ENCODE results near the gene NETO2. TPM values are rescaled to one million over a fixed set of nuclear protein-coding genes. Genes with fewer than 3 reads are reported as not detected.

Gene NETO2
- total RNA-seq, 1 experiment from 2014 or later, result 28.6 TPM

GRCh38 chr16:47082099-47082865 is 61.5 kb downstream of the NETO2 start:
- Mint-ChIP-seq H3K27me3 (ENCODE audit: low read depth) (no peaks in the 10 kb centered on the region), H3K27ac (no peak overlapping the region), H3K36me3 (ENCODE audit: insufficient read depth in 1 of 3, low read depth in 3 of 3) (peaks cover 9 to 24% (median 21%) of the 10 kb centered on the region in 3 experiments; a peak in 6 of 7 replicates), H3K4me3 (no peak overlapping the region), H3K4me1 (peaks cover 19 to 20% of the 10 kb centered on the region in 2 experiments), H3K9me3 (no peaks in the 10 kb centered on the region)
- Histone ChIP-seq H3K14ac (ENCODE audit: insufficient read depth, low read length) (no peak overlapping the region), H2BK20ac (ENCODE audit: low read depth, low read length, poor library complexity, severe bottlenecking) (no peak overlapping the region), H3K23ac (ENCODE audit: insufficient read length, low read depth, low read length) (no peak overlapping the region), H3K79me1 (ENCODE audit: insufficient read depth, low read depth, low read length, poor library complexity, severe bottlenecking) (no peaks in the 10 kb centered on the region), H4K8ac (replicated peaks; ENCODE audit: insufficient read length, low read depth, low read length) (no peak overlapping the region), H3K23me2 (ENCODE audit: insufficient read length, low read depth, low read length, poor library complexity, severe bottlenecking) (no peaks in the 10 kb centered on the region), H3K79me2 (ENCODE audit: insufficient read depth, low read length) (no peaks in the 10 kb centered on the region), H2BK15ac (ENCODE audit: low read depth, low read length) (no peak overlapping the region), H3K27ac (ENCODE audit: insufficient read length, low read depth, low read length) (no peak overlapping the region), H3K27me3 (ENCODE audit: insufficient read depth, low read length) (no peaks in the 10 kb centered on the region), H2AK5ac (ENCODE audit: insufficient read length, low read length) (no peak overlapping the region), H3K9me3 (ENCODE audit: control insufficient read depth, low read depth, low read length) (no peaks in the 10 kb centered on the region), H2AFZ (ENCODE audit: low read length) (no peak overlapping the region), H3K4ac (ENCODE audit: low read depth, low read length) (no peak overlapping the region), H4K5ac (ENCODE audit: insufficient read length, low read depth, low read length) (no peak overlapping the region), H2BK12ac (ENCODE audit: insufficient read length, low read depth, low read length) (no peak overlapping the region), H3K56ac (ENCODE audit: insufficient read length, low read depth, low read length) (no peak overlapping the region), H2BK120ac (ENCODE audit: low read depth, low read length, poor library complexity, severe bottlenecking) (no peak overlapping the region), H3T11ph (ENCODE audit: low read length) (no peak overlapping the region), H3K9ac (ENCODE audit: extremely low read depth, insufficient read length, low read length) (no peak overlapping the region), H3K4me2 (ENCODE audit: insufficient read depth, insufficient read length, low read length) (no peak overlapping the region), H3K4me1 (ENCODE audit: insufficient read depth, low read length) (no peaks in the 10 kb centered on the region), H4K20me1 (ENCODE audit: control insufficient read depth, insufficient read depth, insufficient read length) (no peaks in the 10 kb centered on the region), H4K91ac (ENCODE audit: insufficient read length, low read depth, low read length) (no peak overlapping the region), H3K18ac (ENCODE audit: insufficient read length, low read depth, low read length) (no peak overlapping the region), H2BK5ac (ENCODE audit: insufficient read length, low read length) (no peak overlapping the region)
- TF ChIP-seq, protein P1, sequence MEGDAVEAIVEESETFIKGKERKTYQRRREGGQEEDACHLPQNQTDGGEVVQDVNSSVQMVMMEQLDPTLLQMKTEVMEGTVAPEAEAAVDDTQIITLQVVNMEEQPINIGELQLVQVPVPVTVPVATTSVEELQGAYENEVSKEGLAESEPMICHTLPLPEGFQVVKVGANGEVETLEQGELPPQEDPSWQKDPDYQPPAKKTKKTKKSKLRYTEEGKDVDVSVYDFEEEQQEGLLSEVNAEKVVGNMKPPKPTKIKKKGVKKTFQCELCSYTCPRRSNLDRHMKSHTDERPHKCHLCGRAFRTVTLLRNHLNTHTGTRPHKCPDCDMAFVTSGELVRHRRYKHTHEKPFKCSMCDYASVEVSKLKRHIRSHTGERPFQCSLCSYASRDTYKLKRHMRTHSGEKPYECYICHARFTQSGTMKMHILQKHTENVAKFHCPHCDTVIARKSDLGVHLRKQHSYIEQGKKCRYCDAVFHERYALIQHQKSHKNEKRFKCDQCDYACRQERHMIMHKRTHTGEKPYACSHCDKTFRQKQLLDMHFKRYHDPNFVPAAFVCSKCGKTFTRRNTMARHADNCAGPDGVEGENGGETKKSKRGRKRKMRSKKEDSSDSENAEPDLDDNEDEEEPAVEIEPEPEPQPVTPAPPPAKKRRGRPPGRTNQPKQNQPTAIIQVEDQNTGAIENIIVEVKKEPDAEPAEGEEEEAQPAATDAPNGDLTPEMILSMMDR (conservative IDR thresholded peaks at IDR 0.05), result no peak
- DNase-seq, result no peak
- WGBS (ENCODE audit: extremely low coverage, insufficient read length, low lambda C conversion rate), result 100% methylated on average over 1 of the region's 2 CpGs

Data from H9 (cell line).